WTC11 (cell line): ENCODE data around the gene MYRF. TPM values are rescaled to one million over a fixed set of nuclear protein-coding genes. Genes with fewer than 3 reads are reported as not detected.

ENCODE experiments used
- ATF1 ChIP-seq: sonication (generic); formaldehyde crosslinking; IDR thresholded peaks from 2 replicates; pipeline ENCODE4 v1.8.1; 2023; ENCODE audit warnings: mild to moderate bottlenecking, moderate library complexity, missing genetic modification reagents
- CREM ChIP-seq: sonication (generic); formaldehyde crosslinking; IDR thresholded peaks from 2 replicates; pipeline ENCODE4 v1.8.1; 2022; ENCODE audit warnings: mild to moderate bottlenecking, missing genetic modification reagents, moderate library complexity
- EMX1 ChIP-seq: fragments of 250-450 bp; sonication (Bioruptor Pico); IDR thresholded peaks from 2 replicates; pipeline ENCODE4 v1.8.0; 2021; ENCODE audit warnings: mild to moderate bottlenecking
- ETV6 ChIP-seq: sonication (generic); formaldehyde crosslinking; IDR thresholded peaks from 2 replicates; pipeline ENCODE4 v1.8.1; 2022; ENCODE audit warnings: mild to moderate bottlenecking, missing genetic modification reagents
- GABPB1 ChIP-seq: sonication (generic); formaldehyde crosslinking; IDR thresholded peaks from 2 replicates; pipeline ENCODE4 v1.8.1; 2023; ENCODE audit warnings: mild to moderate bottlenecking, missing genetic modification reagents
- JAZF1 ChIP-seq: fragments of 250-450 bp; sonication (Bioruptor Pico); IDR thresholded peaks from 2 replicates; pipeline ENCODE4 v1.9.0; 2021; ENCODE audit warnings: moderate library complexity, mild to moderate bottlenecking, inconsistent platforms
- JUN ChIP-seq: sonication (generic); formaldehyde crosslinking; IDR thresholded peaks from 2 replicates; pipeline ENCODE4 v1.8.0; 2023; ENCODE audit warnings: mild to moderate bottlenecking, missing genetic modification reagents
- KAT7 ChIP-seq: sonication (generic); formaldehyde crosslinking; IDR thresholded peaks from 2 replicates; pipeline ENCODE4 v1.8.1; 2023; ENCODE audit warnings: missing genetic modification reagents, mild to moderate bottlenecking, borderline replicate concordance
- MXD4 ChIP-seq: fragments of 250-450 bp; sonication (Bioruptor Pico); IDR thresholded peaks from 2 replicates; pipeline ENCODE4 v1.8.0; 2021; ENCODE audit warnings: mild to moderate bottlenecking, moderate library complexity, borderline replicate concordance
- MYBL2 ChIP-seq: sonication (generic); formaldehyde crosslinking; IDR thresholded peaks from 2 replicates; pipeline ENCODE4 v1.8.1; 2023; ENCODE audit warnings: mild to moderate bottlenecking, moderate library complexity, missing genetic modification reagents
- NFYB ChIP-seq: sonication (generic); formaldehyde crosslinking; conservative IDR thresholded peaks from 2 replicates; pipeline ENCODE4 v1.8.0; 2022; ENCODE audit warnings: low read depth, missing genetic modification reagents
- NR1H2 ChIP-seq: sonication (generic); formaldehyde crosslinking; IDR thresholded peaks from 2 replicates; pipeline ENCODE4 v1.9.0; 2021; ENCODE audit warnings: mild to moderate bottlenecking, moderate library complexity, missing genetic modification reagents
- RELA ChIP-seq: sonication (generic); formaldehyde crosslinking; IDR thresholded peaks from 2 replicates; pipeline ENCODE4 v1.8.1; 2022; ENCODE audit warnings: missing genetic modification reagents, mild to moderate bottlenecking, borderline replicate concordance
- RORB ChIP-seq: fragments of 250-450 bp; sonication (Bioruptor Pico); IDR thresholded peaks from 2 replicates; pipeline ENCODE4 v1.9.0; 2021; ENCODE audit warnings: mild to moderate bottlenecking
- SP1 ChIP-seq: sonication (generic); formaldehyde crosslinking; conservative IDR thresholded peaks from 2 replicates; pipeline ENCODE4 v1.8.1; 2022; ENCODE audit warnings: missing genetic modification reagents
- TEAD4 ChIP-seq: sonication (generic); formaldehyde crosslinking; IDR thresholded peaks from 2 replicates; pipeline ENCODE4 v1.8.0; 2022; ENCODE audit warnings: mild to moderate bottlenecking, missing genetic modification reagents
- ZNF232 ChIP-seq: sonication (generic); formaldehyde crosslinking; IDR thresholded peaks from 2 replicates; pipeline ENCODE4 v1.8.0; 2022; ENCODE audit warnings: mild to moderate bottlenecking, missing genetic modification reagents
- ZNF423 ChIP-seq: fragments of 250-450 bp; sonication (Bioruptor Pico); IDR thresholded peaks from 2 replicates; pipeline ENCODE4 v2.1.2; 2022; ENCODE audit warnings: mild to moderate bottlenecking, moderate library complexity
- total RNA-seq: library from RNA; stranded (reverse); gene quantifications from 3 replicates; pipeline ENCODE4 v1.2.3, GENCODE V29; 2021
- TF ChIP-seq, protein P1 (sequence below): sonication (generic); formaldehyde crosslinking; IDR thresholded peaks from 2 replicates; pipeline ENCODE4 v1.8.1; 2023; ENCODE audit warnings: mild to moderate bottlenecking, moderate library complexity, missing genetic modification reagents
- TF ChIP-seq, protein P2 (sequence below): sonication (generic); formaldehyde crosslinking; IDR thresholded peaks from 2 replicates; pipeline ENCODE4 v1.8.0; 2023; ENCODE audit warnings: mild to moderate bottlenecking, missing genetic modification reagents
- TF ChIP-seq, protein P3 (sequence below): sonication (generic); formaldehyde crosslinking; IDR thresholded peaks from 2 replicates; pipeline ENCODE4 v1.8.0; 2022; ENCODE audit warnings: mild to moderate bottlenecking, missing genetic modification reagents
- TF ChIP-seq, protein P4 (sequence below): sonication (generic); formaldehyde crosslinking; IDR thresholded peaks from 2 replicates; pipeline ENCODE4 v1.8.1; 2022; ENCODE audit warnings: mild to moderate bottlenecking, missing genetic modification reagents, moderate library complexity, borderline replicate concordance
- TF ChIP-seq, protein P5 (sequence below): fragments of 200-600 bp; IDR thresholded peaks from 2 replicates; pipeline ENCODE4 v1.8.0; 2022; ENCODE audit warnings: antibody characterized with exemption
- TF ChIP-seq, protein P6 (sequence below): sonication (generic); formaldehyde crosslinking; IDR thresholded peaks from 2 replicates; pipeline ENCODE4 v1.8.1; 2022; ENCODE audit warnings: mild to moderate bottlenecking, moderate library complexity, missing genetic modification reagents
- TF ChIP-seq, protein P7 (sequence below): fragments of 250-450 bp; sonication (Bioruptor Pico); IDR thresholded peaks from 2 replicates; pipeline ENCODE4 v1.9.0; 2021; ENCODE audit warnings: mild to moderate bottlenecking

Gene MYRF
- total RNA-seq, 1 experiment from 2014 or later, result 5.9 TPM

DNA sequence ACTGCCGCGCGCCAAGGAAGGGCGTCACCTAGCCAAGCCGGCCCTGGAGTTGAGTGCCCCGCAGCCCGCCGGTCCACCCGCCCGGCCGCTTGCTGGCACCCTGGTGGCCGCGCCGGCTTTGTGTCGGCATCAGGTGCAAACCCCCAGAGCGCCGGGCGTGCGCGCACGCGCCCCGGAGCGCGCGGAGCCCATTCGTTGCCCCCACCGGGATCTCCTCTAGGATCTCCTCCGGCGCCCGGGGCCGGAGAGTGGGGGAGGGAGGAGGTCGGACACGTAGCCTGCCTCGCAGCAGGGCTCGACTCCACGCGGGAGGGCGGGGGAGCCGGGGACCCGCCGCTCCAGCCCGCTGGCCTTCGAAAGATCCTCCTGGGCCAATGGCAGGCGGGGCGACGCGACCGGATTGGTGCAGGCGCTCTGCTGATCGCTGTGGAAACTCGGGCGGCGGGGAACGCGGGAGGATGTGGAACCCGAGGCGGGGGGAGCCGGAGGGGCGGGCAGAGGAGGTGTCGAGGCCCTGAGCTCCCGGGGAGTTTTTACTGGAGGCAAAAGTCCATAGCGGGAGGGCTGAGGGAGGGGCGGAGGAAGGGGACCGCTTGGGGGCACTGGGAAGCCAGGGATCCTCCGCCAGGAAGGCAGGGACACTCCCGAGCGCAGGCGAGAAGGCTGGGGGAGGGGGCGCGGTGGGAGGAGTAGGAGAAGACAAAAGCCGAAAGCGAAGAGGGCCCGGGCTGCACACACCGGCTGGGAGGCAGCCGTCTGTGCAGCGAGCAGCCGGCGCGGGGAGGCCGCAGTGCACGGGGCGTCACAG, 75.3 kb downstream of the MYRF start, which contains the start of gene FADS2 (continued):
- no peak for TF ChIP-seq RORB (CRISPR knock-in tag)
- no peak for TF ChIP-seq NR1H2
- TF ChIP-seq, protein P1, sequence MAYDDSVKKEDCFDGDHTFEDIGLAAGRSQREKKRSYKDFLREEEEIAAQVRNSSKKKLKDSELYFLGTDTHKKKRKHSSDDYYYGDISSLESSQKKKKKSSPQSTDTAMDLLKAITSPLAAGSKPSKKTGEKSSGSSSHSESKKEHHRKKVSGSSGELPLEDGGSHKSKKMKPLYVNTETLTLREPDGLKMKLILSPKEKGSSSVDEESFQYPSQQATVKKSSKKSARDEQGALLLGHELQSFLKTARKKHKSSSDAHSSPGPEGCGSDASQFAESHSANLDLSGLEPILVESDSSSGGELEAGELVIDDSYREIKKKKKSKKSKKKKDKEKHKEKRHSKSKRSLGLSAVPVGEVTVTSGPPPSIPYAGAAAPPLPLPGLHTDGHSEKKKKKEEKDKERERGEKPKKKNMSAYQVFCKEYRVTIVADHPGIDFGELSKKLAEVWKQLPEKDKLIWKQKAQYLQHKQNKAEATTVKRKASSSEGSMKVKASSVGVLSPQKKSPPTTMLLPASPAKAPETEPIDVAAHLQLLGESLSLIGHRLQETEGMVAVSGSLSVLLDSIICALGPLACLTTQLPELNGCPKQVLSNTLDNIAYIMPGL (CRISPR knock-in tag), result peak; percentile 63; the same call in 1 of the 2 replicates
- TF ChIP-seq, protein P2, sequence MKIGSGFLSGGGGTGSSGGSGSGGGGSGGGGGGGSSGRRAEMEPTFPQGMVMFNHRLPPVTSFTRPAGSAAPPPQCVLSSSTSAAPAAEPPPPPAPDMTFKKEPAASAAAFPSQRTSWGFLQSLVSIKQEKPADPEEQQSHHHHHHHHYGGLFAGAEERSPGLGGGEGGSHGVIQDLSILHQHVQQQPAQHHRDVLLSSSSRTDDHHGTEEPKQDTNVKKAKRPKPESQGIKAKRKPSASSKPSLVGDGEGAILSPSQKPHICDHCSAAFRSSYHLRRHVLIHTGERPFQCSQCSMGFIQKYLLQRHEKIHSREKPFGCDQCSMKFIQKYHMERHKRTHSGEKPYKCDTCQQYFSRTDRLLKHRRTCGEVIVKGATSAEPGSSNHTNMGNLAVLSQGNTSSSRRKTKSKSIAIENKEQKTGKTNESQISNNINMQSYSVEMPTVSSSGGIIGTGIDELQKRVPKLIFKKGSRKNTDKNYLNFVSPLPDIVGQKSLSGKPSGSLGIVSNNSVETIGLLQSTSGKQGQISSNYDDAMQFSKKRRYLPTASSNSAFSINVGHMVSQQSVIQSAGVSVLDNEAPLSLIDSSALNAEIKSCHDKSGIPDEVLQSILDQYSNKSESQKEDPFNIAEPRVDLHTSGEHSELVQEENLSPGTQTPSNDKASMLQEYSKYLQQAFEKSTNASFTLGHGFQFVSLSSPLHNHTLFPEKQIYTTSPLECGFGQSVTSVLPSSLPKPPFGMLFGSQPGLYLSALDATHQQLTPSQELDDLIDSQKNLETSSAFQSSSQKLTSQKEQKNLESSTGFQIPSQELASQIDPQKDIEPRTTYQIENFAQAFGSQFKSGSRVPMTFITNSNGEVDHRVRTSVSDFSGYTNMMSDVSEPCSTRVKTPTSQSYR (CRISPR knock-in tag), result peak; percentile 72
- TF ChIP-seq MXD4 (CRISPR knock-in tag), result no peak
- no peak; the same call in 1 of the 2 replicates for TF ChIP-seq ZNF232 (CRISPR knock-in tag)
- TF ChIP-seq, protein P3, sequence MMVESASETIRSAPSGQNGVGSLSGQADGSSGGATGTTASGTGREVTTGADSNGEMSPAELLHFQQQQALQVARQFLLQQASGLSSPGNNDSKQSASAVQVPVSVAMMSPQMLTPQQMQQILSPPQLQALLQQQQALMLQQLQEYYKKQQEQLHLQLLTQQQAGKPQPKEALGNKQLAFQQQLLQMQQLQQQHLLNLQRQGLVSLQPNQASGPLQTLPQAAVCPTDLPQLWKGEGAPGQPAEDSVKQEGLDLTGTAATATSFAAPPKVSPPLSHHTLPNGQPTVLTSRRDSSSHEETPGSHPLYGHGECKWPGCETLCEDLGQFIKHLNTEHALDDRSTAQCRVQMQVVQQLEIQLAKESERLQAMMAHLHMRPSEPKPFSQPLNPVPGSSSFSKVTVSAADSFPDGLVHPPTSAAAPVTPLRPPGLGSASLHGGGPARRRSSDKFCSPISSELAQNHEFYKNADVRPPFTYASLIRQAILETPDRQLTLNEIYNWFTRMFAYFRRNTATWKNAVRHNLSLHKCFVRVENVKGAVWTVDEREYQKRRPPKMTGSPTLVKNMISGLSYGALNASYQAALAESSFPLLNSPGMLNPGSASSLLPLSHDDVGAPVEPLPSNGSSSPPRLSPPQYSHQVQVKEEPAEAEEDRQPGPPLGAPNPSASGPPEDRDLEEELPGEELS (CRISPR knock-in tag), result peak; percentile 29
- no peak for TF ChIP-seq TEAD4 (CRISPR knock-in tag)
- peak; percentile 47; the same call in 1 of the 2 replicates for TF ChIP-seq NFYB (CRISPR knock-in tag)
- TF ChIP-seq, protein P4, sequence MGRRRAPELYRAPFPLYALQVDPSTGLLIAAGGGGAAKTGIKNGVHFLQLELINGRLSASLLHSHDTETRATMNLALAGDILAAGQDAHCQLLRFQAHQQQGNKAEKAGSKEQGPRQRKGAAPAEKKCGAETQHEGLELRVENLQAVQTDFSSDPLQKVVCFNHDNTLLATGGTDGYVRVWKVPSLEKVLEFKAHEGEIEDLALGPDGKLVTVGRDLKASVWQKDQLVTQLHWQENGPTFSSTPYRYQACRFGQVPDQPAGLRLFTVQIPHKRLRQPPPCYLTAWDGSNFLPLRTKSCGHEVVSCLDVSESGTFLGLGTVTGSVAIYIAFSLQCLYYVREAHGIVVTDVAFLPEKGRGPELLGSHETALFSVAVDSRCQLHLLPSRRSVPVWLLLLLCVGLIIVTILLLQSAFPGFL, result no peak
- TF ChIP-seq MYBL2 (CRISPR knock-in tag), result peak; percentile 85
- TF ChIP-seq, protein P5, sequence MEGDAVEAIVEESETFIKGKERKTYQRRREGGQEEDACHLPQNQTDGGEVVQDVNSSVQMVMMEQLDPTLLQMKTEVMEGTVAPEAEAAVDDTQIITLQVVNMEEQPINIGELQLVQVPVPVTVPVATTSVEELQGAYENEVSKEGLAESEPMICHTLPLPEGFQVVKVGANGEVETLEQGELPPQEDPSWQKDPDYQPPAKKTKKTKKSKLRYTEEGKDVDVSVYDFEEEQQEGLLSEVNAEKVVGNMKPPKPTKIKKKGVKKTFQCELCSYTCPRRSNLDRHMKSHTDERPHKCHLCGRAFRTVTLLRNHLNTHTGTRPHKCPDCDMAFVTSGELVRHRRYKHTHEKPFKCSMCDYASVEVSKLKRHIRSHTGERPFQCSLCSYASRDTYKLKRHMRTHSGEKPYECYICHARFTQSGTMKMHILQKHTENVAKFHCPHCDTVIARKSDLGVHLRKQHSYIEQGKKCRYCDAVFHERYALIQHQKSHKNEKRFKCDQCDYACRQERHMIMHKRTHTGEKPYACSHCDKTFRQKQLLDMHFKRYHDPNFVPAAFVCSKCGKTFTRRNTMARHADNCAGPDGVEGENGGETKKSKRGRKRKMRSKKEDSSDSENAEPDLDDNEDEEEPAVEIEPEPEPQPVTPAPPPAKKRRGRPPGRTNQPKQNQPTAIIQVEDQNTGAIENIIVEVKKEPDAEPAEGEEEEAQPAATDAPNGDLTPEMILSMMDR, result no peak
- TF ChIP-seq, protein P6, sequence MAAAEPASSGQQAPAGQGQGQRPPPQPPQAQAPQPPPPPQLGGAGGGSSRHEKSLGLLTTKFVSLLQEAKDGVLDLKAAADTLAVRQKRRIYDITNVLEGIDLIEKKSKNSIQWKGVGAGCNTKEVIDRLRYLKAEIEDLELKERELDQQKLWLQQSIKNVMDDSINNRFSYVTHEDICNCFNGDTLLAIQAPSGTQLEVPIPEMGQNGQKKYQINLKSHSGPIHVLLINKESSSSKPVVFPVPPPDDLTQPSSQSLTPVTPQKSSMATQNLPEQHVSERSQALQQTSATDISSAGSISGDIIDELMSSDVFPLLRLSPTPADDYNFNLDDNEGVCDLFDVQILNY, result peak; percentile 65
- TF ChIP-seq ZNF423 (CRISPR knock-in tag), result peak; percentile 90
- peak; percentile 37; the same call in 1 of the 2 replicates for TF ChIP-seq ETV6 (CRISPR knock-in tag)
- peak; percentile 53; the same call in 1 of the 2 replicates for TF ChIP-seq CREM (CRISPR knock-in tag)
- TF ChIP-seq SP1, result peak; percentile 57
- TF ChIP-seq RELA (CRISPR knock-in tag), result 0 out of 2 replicates have a peak, but pooled peaks have one; percentile 69
- 0 out of 2 replicates have a peak, but pooled peaks have one; percentile 36 for TF ChIP-seq ATF1 (CRISPR knock-in tag)
- no peak for TF ChIP-seq JAZF1
- peak; percentile 0; the same call in 1 of the 2 replicates for TF ChIP-seq EMX1 (CRISPR knock-in tag)
- peak; percentile 79; the same call in 1 of the 2 replicates for TF ChIP-seq KAT7 (CRISPR knock-in tag)
- no peak for TF ChIP-seq GABPB1 (CRISPR knock-in tag)
- TF ChIP-seq JUN, result no peak
- TF ChIP-seq, protein P7, sequence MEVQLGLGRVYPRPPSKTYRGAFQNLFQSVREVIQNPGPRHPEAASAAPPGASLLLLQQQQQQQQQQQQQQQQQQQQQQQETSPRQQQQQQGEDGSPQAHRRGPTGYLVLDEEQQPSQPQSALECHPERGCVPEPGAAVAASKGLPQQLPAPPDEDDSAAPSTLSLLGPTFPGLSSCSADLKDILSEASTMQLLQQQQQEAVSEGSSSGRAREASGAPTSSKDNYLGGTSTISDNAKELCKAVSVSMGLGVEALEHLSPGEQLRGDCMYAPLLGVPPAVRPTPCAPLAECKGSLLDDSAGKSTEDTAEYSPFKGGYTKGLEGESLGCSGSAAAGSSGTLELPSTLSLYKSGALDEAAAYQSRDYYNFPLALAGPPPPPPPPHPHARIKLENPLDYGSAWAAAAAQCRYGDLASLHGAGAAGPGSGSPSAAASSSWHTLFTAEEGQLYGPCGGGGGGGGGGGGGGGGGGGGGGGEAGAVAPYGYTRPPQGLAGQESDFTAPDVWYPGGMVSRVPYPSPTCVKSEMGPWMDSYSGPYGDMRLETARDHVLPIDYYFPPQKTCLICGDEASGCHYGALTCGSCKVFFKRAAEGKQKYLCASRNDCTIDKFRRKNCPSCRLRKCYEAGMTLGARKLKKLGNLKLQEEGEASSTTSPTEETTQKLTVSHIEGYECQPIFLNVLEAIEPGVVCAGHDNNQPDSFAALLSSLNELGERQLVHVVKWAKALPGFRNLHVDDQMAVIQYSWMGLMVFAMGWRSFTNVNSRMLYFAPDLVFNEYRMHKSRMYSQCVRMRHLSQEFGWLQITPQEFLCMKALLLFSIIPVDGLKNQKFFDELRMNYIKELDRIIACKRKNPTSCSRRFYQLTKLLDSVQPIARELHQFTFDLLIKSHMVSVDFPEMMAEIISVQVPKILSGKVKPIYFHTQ (CRISPR knock-in tag), result no peak
